GM18520 (cell line): ENCODE data around the gene MAGI3.

Source experiments
- ATAC-seq: cut with Tn5 transposase; IDR thresholded peaks from one replicate; pipeline ENCODE4 v1.9.1; 2021; ENCODE audit not compliant: unreplicated experiment

MAGI3 gene

DNA sequence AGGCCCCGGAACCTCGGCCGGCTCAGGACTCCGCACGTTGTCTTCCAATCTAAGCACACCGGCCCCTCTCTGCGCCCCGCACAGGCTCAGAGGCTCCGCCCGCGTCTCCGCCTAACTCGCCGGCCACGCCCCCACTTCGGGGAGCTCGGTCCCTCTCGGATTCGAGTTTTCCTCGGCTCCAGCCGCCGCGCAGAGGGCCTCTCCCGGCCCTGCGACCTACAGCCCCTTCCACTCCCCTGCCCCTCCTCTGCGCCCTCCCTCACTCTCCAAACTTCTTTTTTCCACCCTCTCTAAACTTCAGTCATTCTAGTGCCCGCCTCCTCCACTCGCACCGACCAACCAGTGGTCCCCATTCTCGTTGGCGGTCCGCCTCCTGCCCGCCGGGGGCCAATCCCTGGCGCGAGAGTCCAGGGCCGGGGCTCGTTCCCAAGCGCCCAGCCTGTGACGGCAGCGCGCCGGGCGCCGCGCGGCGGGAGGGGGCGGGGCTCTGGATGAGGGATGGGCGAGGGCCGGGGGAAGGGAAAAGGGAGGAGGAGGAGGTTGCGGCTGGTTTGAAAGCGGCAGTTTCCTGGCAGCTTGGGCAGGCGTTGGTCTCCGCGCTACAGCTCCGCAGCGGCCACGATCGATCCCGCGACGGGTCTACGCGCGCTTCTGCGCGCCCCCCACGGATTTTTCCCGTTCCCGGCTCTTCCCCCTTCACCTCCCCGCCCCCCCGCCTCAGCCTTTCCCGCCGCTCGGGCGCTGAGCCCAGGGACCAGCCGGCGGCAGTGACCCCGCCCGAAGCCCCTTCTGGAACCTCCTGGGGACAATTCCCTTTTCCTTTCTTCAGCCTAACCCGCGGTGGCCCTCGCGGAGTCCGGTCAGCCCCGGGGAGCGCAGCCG lies at the start of gene MAGI3:
MAGI3 (plus strand) TSS at position 563 of the 882 bp plus-strand sequence. CDS start 519 bp downstream, outside the sequence.
- ATAC-seq = peak; percentile 99

DNA sequence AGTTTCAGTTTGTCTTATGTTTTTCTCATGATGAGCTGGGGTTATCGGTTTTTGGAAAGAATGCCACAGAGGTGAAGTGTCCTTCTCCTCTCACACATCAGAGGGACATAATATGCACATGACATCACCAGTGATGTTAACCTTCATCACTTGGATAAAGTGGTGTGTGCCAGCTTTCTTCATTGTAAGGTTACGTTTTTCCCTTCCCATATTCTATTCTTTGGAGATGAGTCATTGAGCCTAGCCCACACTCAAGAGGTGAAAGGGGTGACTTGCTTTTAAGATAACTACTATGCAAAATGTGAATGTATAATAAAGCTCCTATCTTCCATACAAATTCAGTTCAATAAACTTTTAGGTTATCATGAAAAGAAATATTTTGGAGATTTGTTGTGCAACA lies 36.7 kb upstream of the MAGI3 start:
- ATAC-seq = no peak

DNA sequence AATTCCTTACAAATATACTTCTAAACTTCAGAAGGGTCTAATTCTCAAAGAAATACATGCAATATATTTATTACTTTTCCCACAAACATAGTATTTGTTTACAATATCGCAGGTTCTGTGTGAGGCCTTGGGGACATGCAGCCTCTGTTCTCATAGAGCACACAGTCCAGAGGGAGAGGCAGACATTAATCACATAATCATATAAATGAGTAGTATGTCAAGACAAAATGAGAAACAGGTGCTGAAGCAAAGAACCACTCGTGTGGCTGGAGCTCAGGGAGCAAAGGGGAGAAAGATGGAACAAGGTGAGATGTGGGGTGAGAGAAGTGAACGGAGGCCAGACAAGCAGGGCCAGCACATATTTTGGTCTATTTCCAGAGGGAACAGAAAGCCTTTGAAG lies 26.4 kb upstream of the MAGI3 start:
- no peak for ATAC-seq

DNA sequence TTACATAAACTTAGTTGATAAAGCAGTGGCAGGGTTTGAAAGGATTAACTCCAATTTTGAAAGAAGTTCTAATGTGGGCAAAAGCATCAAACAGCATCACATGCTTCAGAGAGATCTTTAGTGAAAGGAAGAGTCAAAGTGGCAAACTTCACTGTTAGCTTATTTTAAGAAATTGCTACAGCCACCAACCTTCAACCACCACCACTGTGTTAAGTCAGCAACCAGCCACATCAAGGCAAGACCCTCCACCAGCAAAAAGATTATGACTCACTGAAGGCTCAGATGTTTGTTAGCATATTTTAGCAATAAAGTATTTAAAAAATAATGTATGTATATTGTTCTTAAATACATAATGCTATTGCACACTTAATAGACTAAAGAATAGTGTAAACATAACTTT lies 21.3 kb upstream of the MAGI3 start:
- no peak for ATAC-seq

DNA sequence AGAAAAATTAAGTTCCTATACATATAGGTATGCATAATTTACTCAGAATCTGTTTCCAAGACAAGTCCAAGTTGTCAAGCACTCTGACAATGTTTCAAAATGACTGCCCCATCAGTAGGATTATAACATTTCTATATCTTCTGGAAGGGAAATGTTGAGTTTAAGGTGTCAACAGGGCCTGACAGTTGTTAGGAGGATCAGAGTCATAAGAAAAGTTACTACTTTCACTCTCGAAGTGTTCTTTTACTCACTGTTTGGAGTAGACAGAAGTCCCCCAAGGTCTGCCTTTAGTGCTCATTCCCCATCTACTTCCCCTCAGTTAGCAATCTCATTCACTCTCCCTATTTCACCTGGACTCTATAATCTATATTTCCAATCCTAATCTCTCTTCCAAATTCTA lies 20.6 kb upstream of the MAGI3 start:
- no peak for ATAC-seq

DNA sequence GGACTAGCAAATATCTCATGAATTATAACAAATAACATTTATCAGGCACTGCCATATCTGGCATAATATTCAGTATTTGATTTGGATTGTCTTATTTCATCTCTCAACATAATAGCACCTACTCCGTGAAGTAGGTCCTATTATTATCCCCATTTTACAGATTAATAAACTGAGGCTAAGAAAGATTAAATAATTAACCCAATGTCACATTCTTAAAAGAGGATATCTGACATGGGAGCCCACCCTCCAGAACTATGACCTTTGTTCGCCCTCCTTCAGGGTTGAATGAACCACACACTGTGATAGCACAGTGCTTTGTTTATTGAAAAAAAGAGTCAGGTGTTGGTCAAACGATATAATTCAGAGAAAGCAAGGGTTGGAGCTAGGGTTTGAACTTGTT lies 19.4 kb upstream of the MAGI3 start:
- no peak for ATAC-seq

DNA sequence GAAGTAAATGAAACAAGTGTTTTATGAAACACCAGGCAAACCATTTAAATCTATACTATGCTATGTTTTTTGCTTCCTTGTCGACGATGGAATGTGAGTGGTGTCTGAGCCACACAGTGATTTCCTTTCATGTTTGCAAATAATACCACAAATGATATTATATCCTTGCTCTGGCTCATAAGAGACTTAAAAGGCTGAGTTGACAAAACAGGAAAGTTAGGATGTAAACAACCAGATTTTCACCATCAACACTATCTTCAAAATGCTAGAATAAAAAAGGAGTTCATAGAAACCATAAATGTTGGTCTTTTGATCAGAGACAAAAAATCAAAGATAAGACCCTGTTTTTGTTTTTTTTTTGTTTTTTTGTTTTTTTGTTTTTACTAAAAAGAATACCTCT lies 17.8 kb upstream of the MAGI3 start:
- no peak for ATAC-seq

DNA sequence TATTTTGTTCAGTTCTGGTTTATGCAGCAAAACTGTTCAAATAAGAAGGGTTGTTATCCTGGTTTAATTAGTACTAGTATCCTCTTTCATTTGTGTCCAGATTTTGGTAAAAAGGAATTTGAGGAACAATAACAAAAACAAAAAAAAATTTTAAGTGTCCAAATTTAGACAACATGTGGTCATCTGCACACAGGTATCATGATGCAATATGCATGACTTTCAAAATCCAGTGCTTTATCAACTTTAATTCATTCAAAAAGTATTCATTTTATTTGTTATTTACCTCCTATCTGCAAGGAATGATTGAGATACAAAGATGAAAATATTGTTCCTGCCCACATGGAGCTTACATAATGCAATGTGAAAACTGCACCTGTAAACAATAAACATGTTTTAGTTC lies 16.7 kb upstream of the MAGI3 start:
- no peak for ATAC-seq

DNA sequence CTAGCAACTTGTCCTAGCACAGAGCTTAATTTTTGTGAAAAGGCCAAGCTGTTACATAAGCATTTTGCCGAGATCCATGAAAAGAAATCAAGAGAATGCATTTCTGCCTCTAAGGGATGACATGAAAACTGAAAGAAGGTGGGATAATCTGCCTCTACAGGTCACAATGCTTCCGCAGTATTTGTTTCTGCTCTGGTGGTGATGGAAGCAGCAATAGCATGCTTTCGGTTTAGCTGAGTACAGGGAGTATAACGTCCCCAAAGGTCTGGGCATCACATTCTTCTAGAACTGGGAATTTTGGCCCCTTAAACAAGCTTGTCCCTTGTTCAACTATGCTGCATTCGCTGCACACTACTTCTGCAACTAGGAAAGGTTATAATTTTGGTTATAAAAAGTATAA lies 14.4 kb upstream of the MAGI3 start:
- no peak for ATAC-seq

DNA sequence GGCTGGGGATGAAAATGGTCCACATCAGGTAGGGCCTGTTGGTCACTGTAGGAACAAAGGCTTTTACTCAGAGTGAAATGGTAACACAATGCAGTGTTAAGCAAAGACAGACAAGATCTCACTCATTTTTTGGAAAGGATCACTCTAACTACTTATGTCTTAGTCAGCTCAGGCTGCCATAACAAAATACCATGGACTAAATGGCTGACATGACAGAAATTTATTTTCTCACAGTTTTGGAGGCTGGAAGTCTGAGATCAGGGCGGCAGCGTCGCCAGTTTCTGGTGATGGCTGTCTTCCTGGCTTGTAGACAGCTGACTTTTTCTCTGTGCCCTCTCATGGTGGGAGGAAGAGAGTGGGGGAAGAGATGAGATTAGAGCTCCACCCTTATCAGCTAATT lies 10.2 kb upstream of the MAGI3 start:
- no peak for ATAC-seq

DNA sequence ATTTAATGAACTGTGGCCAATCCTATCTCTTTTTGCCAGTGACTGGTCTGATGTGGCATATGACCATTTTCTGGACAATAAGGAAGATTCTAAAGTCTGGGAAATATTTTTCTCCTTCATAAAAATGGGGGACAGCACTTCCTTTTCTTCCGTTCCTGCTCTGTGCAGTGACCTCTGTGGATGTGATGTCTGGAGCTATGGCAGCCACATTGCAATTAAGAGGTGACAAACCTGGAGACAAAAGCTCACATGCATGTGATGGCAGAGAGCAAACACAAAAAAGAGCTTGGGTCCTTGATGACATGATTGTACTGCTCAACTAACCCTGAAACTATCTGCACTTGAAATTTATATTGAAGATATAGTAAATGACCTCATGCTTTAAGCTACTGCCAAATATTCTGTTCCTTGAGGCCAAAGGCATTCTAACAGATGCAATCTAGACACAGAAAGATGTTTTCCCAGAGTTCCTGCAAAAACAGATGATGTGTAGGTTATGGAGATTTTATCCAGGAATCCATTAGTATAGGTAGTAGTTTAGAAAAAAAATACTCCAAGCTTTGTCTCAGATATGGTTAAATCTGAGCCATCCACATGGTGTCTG lies 2.2 kb upstream of the MAGI3 start:
- no peak for ATAC-seq

DNA sequence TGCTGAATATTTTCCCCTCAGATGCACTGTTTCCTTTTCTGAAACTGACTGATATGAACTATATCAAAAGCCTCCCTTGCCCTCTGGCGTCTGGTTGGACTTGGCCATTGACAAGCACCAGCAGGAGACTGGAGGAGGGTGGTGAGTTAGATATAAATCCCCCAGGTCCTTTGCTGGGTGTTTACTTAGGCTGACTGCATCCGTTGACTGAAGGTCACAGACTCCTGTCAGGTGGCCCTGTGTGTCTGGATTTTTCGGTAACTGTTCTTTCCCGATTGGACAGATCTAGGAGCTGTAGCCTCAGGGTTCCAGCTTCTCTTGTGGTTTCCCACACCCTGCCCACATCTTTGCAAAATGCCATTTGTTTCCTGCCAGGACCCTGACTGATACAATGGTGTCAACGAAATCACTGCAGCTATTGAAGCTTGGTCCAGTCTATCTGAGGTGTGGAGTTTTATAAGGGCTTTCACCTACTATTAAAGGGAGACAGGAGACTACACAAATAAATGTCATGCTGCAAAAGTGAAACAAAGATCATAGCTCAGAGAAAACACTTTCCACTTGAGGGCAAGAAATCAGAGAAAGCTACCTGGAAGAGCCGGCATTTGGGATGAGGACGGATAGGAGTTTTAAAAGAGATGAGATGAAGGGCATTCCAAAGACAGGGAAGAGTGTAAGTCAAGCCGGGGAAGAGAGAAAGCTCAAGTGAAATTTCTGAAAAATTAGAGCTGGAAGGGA lies 1.5 kb upstream of the MAGI3 start:
- no peak for ATAC-seq

DNA sequence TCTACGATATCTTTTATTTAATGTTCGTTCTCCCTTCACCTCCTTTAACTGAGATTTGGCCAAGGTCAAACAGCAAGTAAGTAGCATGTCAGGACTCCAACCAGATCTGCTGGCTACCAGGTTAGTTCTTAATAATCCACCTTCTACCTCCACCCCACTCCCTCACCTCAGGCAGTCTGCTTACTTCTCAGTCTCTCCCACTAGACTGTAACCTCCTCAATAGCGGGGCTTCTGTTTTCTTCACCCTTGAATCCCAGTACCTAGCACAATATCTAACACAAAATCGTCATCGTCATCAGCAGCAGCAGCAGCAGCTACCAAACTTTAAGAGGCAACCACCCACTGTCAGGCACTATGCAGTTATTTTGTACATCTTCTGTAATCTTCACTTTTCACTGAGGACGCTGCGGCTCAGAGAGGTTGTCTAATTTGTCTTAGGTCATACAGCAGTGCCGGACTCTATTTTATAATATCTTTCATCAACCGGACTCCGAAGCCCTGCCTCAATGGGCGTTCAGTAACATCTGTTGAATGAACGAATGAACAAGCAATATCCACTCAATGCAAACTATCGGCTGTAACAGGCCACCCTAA lies 859 bp upstream of the MAGI3 start:
- no peak for ATAC-seq

DNA sequence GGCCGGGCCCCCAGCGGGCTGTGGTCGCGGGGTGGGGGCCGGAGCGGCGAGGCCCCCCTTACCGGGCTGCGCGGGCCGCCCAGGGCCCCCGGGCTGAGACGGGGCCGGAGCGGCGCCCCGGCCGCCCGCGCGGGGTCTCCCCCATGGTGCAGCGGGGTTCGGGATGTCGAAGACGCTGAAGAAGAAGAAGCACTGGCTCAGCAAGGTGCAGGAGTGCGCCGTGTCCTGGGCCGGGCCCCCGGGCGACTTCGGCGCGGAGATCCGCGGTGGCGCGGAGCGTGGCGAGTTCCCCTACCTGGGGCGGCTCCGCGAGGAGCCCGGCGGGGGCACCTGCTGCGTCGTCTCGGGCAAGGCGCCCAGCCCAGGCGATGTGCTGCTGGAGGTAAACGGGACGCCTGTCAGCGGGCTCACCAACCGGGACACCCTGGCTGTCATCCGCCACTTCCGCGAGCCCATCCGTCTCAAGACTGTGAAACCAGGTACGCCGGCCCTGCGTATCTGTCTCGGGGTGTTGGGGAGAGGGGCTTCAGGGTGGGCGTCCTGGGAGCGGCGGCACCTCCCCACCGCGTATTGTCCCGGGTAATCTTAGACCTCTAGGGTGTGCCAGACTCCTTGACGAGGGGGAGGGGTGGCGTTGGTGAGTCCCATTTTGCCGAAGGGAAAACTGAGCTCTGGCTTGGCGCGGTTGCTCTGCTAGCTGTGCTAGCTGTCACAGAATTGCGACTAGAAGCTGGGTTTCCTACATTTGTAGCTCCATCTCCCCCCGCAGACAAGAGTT lies 745 bp downstream of the MAGI3 start:
- ATAC-seq = no peak

DNA sequence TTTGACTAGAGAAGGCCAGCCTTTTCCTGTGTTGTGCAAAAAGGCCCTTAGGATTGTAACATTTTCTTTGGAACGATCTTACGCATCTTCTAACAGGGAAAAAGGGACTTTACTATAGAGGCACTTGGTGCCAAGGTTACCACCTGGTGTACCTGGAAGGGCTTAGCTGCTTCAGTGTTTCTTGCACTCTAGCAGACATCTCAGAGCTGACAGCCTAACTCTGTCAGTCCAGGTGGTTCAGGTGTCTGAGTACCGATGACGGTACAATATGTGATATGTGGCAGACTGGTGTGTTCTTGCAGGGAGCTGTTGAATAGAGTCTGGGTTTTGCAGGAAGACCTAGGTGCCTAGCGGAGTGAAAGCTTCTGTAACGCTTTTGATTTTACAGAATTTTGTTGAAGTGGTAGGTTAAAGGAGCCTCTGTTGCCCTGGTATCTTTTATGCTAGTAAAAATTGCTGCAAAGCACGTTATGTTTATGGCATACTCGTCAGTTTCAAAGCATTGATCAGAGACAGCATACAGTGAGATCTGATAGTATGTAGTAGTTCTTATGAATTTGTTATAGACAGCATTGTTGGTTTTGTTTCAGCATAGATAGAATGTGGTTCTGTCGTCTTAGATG lies 1.4 kb downstream of the MAGI3 start:
- ATAC-seq = no peak

DNA sequence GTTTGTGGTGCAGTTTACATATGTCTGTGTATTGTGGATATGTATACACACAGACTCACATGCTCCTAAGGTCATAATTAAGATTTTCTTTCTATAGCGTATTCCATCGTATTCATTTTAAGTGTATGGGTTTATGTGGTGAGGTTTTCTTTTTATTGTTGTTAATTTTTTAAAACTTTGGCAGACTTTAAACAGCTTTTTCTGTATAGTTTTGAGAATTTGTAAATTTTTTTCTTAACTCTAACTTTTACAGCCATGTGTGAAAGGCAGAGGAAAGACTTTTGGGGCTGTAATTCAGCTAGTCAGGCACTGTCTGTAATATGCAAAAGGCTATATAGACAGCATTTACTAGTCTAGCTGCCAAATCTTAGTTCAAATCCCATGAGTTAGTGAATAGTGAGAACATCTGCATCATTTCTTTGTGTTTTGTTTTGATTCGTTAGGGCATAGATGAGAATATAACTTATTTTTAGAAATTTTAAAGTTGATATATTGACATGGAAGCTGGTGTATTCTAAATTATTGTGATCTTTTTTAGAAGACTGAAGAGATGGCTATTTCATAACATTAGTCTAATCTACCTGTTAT lies 2.3 kb downstream of the MAGI3 start:
- ATAC-seq = no peak

DNA sequence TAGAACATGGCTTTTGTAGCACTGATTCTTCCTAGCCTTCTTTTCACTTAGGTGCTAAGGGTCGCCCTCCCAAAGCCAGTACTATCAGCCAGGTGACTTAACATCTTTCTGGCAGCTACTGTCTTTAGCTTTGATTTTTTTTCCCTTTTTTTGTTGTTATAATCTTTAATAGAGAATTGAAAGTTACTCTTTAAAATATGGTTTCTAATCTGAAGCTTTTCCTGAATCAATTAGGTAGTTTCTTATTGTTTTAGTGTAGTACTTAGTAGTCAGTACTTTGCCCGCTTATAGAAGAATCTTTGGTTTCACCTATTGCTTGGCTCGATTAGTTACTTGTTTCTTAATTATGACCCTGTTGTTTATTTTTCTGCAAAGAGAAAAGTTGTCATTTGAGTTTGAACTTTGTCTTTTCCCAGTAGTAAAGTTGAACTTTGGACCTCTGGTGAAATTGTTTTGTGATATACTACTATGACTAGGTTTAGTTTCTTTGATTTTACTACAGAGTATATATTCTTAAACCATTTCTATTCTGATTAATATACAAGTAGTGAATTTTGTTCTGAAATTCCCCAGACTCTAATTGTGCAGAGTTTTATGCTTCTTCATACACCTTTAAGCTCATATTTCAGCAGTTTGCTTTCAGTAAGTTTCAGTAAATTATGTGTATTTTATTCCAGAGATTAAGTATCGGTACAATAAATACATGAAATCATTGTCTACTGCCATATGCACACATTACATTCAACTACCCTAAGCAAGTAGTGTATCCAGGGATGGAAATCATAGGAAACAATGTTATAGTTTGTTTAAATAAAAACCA lies 3.9 kb downstream of the MAGI3 start:
- no peak for ATAC-seq

DNA sequence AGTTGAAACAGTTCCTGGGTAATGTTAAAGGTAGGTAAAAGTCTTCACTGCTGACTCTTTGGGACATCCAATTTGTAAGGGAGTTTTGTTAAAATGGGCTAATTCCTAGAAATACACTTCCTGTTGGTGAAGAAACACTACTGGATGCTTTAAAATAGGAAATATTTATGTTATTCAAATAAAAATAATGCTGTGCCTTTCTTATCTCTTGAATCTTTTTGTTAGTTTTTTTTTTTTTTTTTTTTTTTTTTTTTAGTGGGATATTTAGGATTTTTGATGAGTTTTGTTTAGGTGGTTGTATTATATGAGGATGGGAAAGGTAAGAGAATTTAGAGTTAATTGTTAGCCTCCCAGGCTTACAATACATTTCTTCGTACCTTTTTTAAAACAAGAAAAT lies 4.5 kb downstream of the MAGI3 start:
- ATAC-seq = no peak

DNA sequence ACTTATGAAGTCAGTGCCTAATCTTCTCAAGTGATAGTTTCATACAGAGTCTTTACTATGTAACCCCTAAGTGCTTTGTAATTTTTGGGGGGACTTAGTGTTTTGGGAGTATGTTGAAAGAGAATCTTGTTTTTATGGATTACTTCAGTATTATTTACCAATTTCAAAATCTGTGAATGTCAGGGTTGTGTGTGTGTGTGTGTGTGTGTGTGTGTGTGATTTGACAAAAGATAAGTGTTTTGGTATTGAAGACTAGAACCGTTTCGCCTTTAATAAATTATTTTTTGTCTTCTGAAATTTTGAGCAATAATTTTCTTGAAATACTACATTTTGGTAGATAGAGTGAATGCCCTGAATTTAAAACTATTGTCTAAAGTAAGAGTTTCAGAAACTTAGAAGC lies 5.8 kb downstream of the MAGI3 start:
- no peak for ATAC-seq
